NCI-H2196 treated with DMSO at 0.1 percent for 48 hours (cell line): ENCODE data around the gene CAPRIN1.
A peak's percentile ranks its signal among the peaks of the same experiment; 100 is the strongest.
"Not testable (repeated sequence)": the region's sequence is repeated elsewhere in the genome, so short reads cannot be mapped to it uniquely, and the experiment has no call there.

Experiments
- DNase-seq: peaks from one replicate; lab custom pipeline; 2025; ENCODE audit not compliant: unreplicated experiment; lab: John Stamatoyannopoulos, UW

CAPRIN1 gene

GRCh38 chr11:34084637-34085036 lies 33.1 kb downstream of the CAPRIN1 start:
- DNase-seq, result no peak

- no peak for DNase-seq
Measured at GRCh38 chr11:34086554-34087283, 35.2 kb downstream of the CAPRIN1 start.

- no peak for DNase-seq
Measured at GRCh38 chr11:34091825-34092224, 40.3 kb downstream of the CAPRIN1 start.

- not testable (repeated sequence) for DNase-seq
Measured at GRCh38 chr11:34094900-34095299, 43.4 kb downstream of the CAPRIN1 start.

- DNase-seq, result no peak
Measured at GRCh38 chr11:34098813-34099212, 47.3 kb downstream of the CAPRIN1 start.

- DNase-seq, result no peak
Measured at GRCh38 chr11:34104680-34105078, 53.1 kb downstream of the CAPRIN1 start.

GRCh38 chr11:34105079-34105956 lies 53.8 kb downstream of the CAPRIN1 start, which contains the start of gene NAT10:
TSS of gene NAT10 (plus strand) at chr11:34105629. CDS start at chr11:34108226, 2,597 bp downstream.
- DNase-seq, result peak; percentile 95

GRCh38 chr11:34105957-34106504 lies 54.5 kb downstream of the CAPRIN1 start:
- no peak for DNase-seq

GRCh38 chr11:34111722-34112270 lies 60.3 kb downstream of the CAPRIN1 start:
- no peak for DNase-seq

GRCh38 chr11:34114014-34114413 lies 62.5 kb downstream of the CAPRIN1 start:
- DNase-seq, result no peak

GRCh38 chr11:34114471-34114870 lies 62.9 kb downstream of the CAPRIN1 start:
- no peak for DNase-seq

- no peak for DNase-seq
Measured at GRCh38 chr11:34120651-34121050, 69.1 kb downstream of the CAPRIN1 start.

- DNase-seq, result no peak
Measured at GRCh38 chr11:34124885-34125668, 73.5 kb downstream of the CAPRIN1 start.

GRCh38 chr11:34126959-34127848 lies 75.7 kb downstream of the CAPRIN1 start:
- DNase-seq, result no peak

- DNase-seq, result no peak
Measured at GRCh38 chr11:34128824-34129223, 77.3 kb downstream of the CAPRIN1 start.

- DNase-seq, result no peak
Measured at GRCh38 chr11:34132261-34132965, 80.9 kb downstream of the CAPRIN1 start.

- DNase-seq, result no peak
Measured at GRCh38 chr11:34134765-34135164, 83.2 kb downstream of the CAPRIN1 start.

GRCh38 chr11:34135439-34135838 lies 83.9 kb downstream of the CAPRIN1 start:
- DNase-seq, result no peak

- no peak for DNase-seq
Measured at GRCh38 chr11:34136420-34136819, 84.9 kb downstream of the CAPRIN1 start.
